Measurements from ENCODE around the gene DHRS9. TPM values are rescaled to one million over a fixed set of nuclear protein-coding genes. Genes with fewer than 3 reads are reported as not detected.
A peak's percentile ranks its signal among the peaks of the same experiment; 100 is the strongest.
"Not testable (repeated sequence)": the region's sequence is repeated elsewhere in the genome, so short reads cannot be mapped to it uniquely, and the experiment has no call there.

DHRS9 gene
- total RNA-seq, 2 experiments from 2014 or later, result not detected

GRCh38 chr2:169131587-169132512, 62.5 kb downstream of the DHRS9 start:
- H3K4me3 Mint-ChIP-seq, result no peak overlapping the region
- H3K27ac Mint-ChIP-seq, result no peak overlapping the region
- peaks cover 2% of the 10 kb centered on the region for H3K4me1 Mint-ChIP-seq (ENCODE audit: low read depth)
- ATAC-seq (peak; percentile 96), DNase-seq (no peak)
- H3K9me3 Mint-ChIP-seq, result no peaks in the 10 kb centered on the region
- H3K36me3 Mint-ChIP-seq (ENCODE audit: low read depth), result no peaks in the 10 kb centered on the region
- H3K27me3 Mint-ChIP-seq, result no peaks in the 10 kb centered on the region
- TF ChIP-seq CTCF (IDR thresholded peaks at IDR 0.05), result peak; percentile 88
- POLR2A ChIA-PET, result interaction anchor here (0.7 to 1.0 kb wide), 2 partner anchors 22 to 24 kb away, joined by 3 read pairs; no protein-coding TSS in a partner anchor
- intact Hi-C loops (cut with micrococcal nuclease), result loop anchor here (2.0 kb wide), 2 partner anchors 21 to 169 kb away; no protein-coding TSS in a partner anchor
- CTCF ChIA-PET, result interaction anchor here (0.6 to 3.7 kb wide), 33 partner anchors 9 to 854 kb away, joined by 3 to 136 read pairs (median 4); no protein-coding TSS in a partner anchor

GRCh38 chr2:169134272-169134671, 64.9 kb downstream of the DHRS9 start:
- CTCF ChIA-PET, result interaction anchor here (2.0 kb wide), 1 partner anchor 186 kb away, joined by 4 read pairs; no protein-coding TSS in a partner anchor
- H3K4me3 Mint-ChIP-seq; intact Hi-C loops (cut with micrococcal nuclease): not testable (repeated sequence)

GRCh38 chr2:169136428-169136827, 67.1 kb downstream of the DHRS9 start:
- H3K27me3 Mint-ChIP-seq; H3K36me3 Mint-ChIP-seq (ENCODE audit: low read depth); H3K4me1 Mint-ChIP-seq (ENCODE audit: low read depth); H3K4me3 Mint-ChIP-seq; intact Hi-C loops (cut with micrococcal nuclease); DNase-seq; H3K27ac Mint-ChIP-seq; POLR2A ChIA-PET; H3K9me3 Mint-ChIP-seq; ATAC-seq: not testable (repeated sequence)
- CTCF ChIA-PET, result interaction anchor here (1.0 kb wide), 1 partner anchor 27 kb away, joined by 4 read pairs; no protein-coding TSS in a partner anchor

More at GRCh38 chr2:169134272-169134671, 64.9 kb downstream of the DHRS9 start:
- H3K27ac Mint-ChIP-seq; ATAC-seq; H3K4me1 Mint-ChIP-seq (ENCODE audit: low read depth); H3K27me3 Mint-ChIP-seq; POLR2A ChIA-PET; H3K9me3 Mint-ChIP-seq; H3K36me3 Mint-ChIP-seq (ENCODE audit: low read depth); DNase-seq: not testable (repeated sequence)

- no peaks in the 10 kb centered on the region for H3K27me3 Mint-ChIP-seq
- POLR2A ChIA-PET, result no interaction called here
- H3K36me3 Mint-ChIP-seq (ENCODE audit: low read depth), result no peaks in the 10 kb centered on the region
- no peak for TF ChIP-seq CTCF (IDR thresholded peaks at IDR 0.05)
- CTCF ChIA-PET, result no interaction called here
- intact Hi-C loops (cut with micrococcal nuclease), result no loop called here
- no peak overlapping the region for H3K27ac Mint-ChIP-seq
- H3K4me3 Mint-ChIP-seq, result no peak overlapping the region
- no peak for ATAC-seq
- no peaks in the 10 kb centered on the region for H3K9me3 Mint-ChIP-seq
- no peaks in the 10 kb centered on the region for H3K4me1 Mint-ChIP-seq (ENCODE audit: low read depth)
- DNase-seq, result no peak
Measured at GRCh38 chr2:169136885-169137534, 67.6 kb downstream of the DHRS9 start.

GRCh38 chr2:169137924-169138323, 68.6 kb downstream of the DHRS9 start:
- POLR2A ChIA-PET, result no interaction called here
- CTCF ChIA-PET, result interaction anchor here (1.6 to 8.8 kb wide), 2 partner anchors 28 to 177 kb away, joined by 7 to 129 read pairs; no protein-coding TSS in a partner anchor
- Mint-ChIP-seq H3K27me3 (no peaks in the 10 kb centered on the region), H3K9me3 (no peaks in the 10 kb centered on the region), H3K27ac (no peak overlapping the region), H3K36me3 (ENCODE audit: low read depth) (no peaks in the 10 kb centered on the region), H3K4me1 (ENCODE audit: low read depth) (no peaks in the 10 kb centered on the region), H3K4me3 (no peak overlapping the region)
- no peak for DNase-seq
- ATAC-seq, result no peak
- intact Hi-C loops (cut with micrococcal nuclease), result no loop called here
- no peak for TF ChIP-seq CTCF (IDR thresholded peaks at IDR 0.05)
